ACC112 (cell line): ENCODE data around the gene ATP13A2.

ENCODE experiments used
- H2AFZ ChIP-seq: fragments of 200-600 bp; sonication (generic); one replicate; pipeline ENCODE4 v1.6.0; 2017; ENCODE audit warnings: antibody characterized with exemption, low read length; ENCODE audit not compliant: unreplicated experiment
- H3K27ac ChIP-seq: fragments of 200-600 bp; sonication (generic); 2 replicates; pipeline ENCODE4 v1.5.1; 2014; ENCODE audit warnings: low read depth, mild to moderate bottlenecking, antibody characterized with exemption, low read length, moderate library complexity
- H3K27me3 ChIP-seq: fragments of 200-600 bp; sonication (generic); 2 replicates; pipeline ENCODE4 v1.6.1; 2014; ENCODE audit warnings: mild to moderate bottlenecking, antibody characterized with exemption, low read length, moderate library complexity, mixed read lengths; ENCODE audit not compliant: insufficient read depth
- H3K36me3 ChIP-seq: fragments of 200-600 bp; sonication (generic); 2 replicates; pipeline ENCODE4 v1.6.1; 2016; ENCODE audit warnings: mild to moderate bottlenecking, antibody characterized with exemption, low read length, moderate library complexity, mixed read lengths; ENCODE audit not compliant: insufficient read depth
- H3K4me1 ChIP-seq: fragments of 200-600 bp; sonication (generic); one replicate; pipeline ENCODE4 v1.6.1; 2016; ENCODE audit warnings: low read length, mixed read lengths; ENCODE audit not compliant: insufficient read depth, unreplicated experiment, control insufficient read depth
- H3K4me3 ChIP-seq: fragments of 200-600 bp; sonication (generic); 2 replicates; pipeline ENCODE4 v1.5.1; 2014; ENCODE audit warnings: mild to moderate bottlenecking, low read depth, low read length
- H3K79me2 ChIP-seq: fragments of 200-600 bp; sonication (generic); one replicate; pipeline ENCODE4 v1.6.0; 2016; ENCODE audit warnings: low read length; ENCODE audit not compliant: control insufficient read depth, unreplicated experiment, insufficient read depth

ATP13A2 gene

DNA sequence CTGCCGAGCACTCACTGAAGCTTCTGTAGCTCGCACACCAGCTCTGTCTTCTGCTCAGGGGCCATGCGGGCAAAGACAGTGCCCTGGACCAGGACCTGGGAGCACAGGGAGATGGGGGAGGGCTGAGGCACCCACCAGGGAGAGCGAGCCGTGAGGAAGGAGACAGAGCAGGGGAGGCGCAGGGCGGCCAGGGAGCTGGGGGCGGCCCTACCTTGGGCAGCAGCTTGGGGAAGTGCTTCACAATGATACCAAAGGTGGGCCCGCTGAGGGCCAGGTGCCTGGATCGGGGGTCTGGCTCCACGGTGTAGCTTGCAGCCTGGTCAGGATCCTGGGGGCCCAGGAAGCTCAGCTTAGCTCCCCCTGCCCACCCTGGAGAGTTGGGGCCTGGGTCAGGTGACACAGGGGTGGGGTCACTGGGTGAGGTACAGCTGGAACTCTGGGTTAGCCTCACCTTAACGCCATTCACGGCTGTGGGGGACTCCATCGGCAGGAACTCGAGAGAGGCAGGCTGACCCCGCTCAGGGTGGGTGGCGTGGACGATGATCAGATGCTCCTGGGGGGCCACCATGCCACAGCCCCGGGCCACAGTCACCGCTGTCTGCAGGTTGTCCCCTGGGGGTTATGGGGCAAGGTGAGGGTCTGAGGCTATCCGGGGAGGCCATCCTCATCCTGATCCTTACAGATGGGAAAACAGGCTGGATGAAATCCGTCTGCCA is 21.9 kb downstream of the ATP13A2 start:
- Histone ChIP-seq H3K4me3 (no peak overlapping the region), H2AFZ (no peak overlapping the region), H3K79me2 (no peaks in the 10 kb centered on the region), H3K36me3 (no peaks in the 10 kb centered on the region), H3K27me3 (no peaks in the 10 kb centered on the region), H3K4me1 (peaks cover 2% of the 10 kb centered on the region), H3K27ac (no peak overlapping the region)

DNA sequence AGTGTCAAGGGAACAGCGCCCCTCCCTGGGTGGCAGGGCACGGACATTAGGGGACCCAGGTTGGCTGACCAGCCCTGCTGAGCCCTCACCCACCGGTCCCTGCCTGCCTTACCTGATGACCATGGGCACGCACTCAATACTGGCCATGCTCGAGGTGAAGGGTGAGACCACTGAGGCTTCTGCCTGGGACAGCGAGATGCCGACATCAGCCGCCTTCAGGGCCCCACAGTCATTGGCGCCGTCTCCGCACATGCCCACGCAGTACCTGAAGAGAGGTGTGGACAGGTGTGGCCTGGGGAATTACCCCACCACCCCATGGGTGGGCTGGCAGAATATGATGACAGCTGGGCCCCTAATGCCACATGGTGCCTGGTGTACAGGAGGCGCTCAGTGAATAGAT is 23.5 kb downstream of the ATP13A2 start:
- H3K27me3 ChIP-seq, result no peaks in the 10 kb centered on the region
- H2AFZ ChIP-seq, result no peak overlapping the region
- H3K4me1 ChIP-seq, result peaks cover 10% of the 10 kb centered on the region
- H3K36me3 ChIP-seq, result no peaks in the 10 kb centered on the region
- H3K79me2 ChIP-seq, result no peaks in the 10 kb centered on the region
- H3K4me3 ChIP-seq, result no peak overlapping the region
- H3K27ac ChIP-seq, result no peak overlapping the region

DNA sequence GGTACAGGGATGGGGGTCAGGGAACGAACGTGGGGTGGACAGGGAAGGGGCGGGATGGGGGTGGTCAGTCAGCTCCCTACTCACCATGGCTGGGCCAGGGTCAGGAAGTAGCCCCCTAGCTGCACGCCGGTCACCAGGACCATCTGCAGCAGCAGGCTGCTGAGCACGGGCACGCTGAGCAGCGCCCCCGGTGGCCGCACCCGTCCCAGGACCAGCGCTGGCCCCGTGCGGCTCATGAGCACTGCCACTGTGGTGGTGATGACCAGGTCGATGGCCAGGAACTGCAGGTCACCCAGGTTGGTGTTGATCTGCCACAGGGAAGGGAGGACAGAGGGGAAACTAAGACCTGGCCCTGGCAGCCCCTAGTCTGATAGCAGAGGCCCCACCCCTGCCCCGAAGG is 24.8 kb downstream of the ATP13A2 start:
- Histone ChIP-seq H3K79me2 (no peaks in the 10 kb centered on the region), H3K4me1 (peaks cover 10% of the 10 kb centered on the region), H2AFZ (no peak overlapping the region), H3K27ac (no peak overlapping the region), H3K27me3 (no peaks in the 10 kb centered on the region), H3K4me3 (no peak overlapping the region), H3K36me3 (no peaks in the 10 kb centered on the region)

DNA sequence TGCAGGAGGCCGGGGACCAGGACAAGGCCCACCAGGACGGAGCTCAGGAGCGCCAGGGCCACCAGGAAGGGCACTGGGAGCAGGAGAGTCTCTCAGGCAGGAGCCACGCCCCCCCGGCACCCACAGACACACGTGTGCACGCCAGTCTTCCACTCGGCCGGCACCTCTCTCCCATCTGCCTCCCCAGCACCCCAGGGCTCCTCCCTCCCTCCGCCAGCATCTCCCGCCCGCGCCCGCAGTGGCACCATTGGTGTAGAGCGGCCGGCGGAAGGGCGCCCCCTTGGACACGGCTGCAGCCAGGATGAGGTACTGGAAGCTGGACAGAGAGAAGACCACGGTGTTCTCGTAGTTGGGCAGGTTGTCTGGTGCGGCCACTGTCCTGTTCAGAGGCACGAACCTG is 25.2 kb downstream of the ATP13A2 start:
- no peak overlapping the region for H3K4me3 ChIP-seq
- no peaks in the 10 kb centered on the region for H3K79me2 ChIP-seq
- H3K27me3 ChIP-seq, result no peaks in the 10 kb centered on the region
- H2AFZ ChIP-seq, result no peak overlapping the region
- H3K27ac ChIP-seq, result no peak overlapping the region
- peaks cover 14% of the 10 kb centered on the region for H3K4me1 ChIP-seq
- H3K36me3 ChIP-seq, result no peaks in the 10 kb centered on the region

DNA sequence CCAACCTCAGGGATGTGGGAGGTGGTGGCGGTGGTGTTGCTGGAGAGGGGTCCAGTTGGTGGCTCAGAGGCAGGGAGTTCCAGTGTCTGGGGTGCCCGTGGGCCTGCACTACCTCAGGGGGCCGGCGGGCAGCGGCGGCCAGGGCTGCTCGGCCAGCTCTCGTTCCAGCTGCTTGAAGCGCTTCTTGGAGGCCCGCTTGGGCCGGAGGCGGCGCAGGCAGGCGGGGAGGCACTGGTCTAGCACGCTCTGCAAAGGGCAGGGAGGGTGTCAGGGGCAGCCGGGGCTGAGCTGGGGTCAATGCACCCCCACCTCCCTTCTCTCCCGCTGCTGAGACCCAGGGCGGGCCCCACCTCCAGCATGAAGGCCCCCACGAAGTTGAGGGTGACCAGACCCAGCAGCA is 25.6 kb downstream of the ATP13A2 start:
- no peaks in the 10 kb centered on the region for H3K27me3 ChIP-seq
- no peaks in the 10 kb centered on the region for H3K36me3 ChIP-seq
- peaks cover 18% of the 10 kb centered on the region for H3K4me1 ChIP-seq
- no peak overlapping the region for H3K27ac ChIP-seq
- no peak overlapping the region for H3K4me3 ChIP-seq
- H2AFZ ChIP-seq, result no peak overlapping the region
- no peaks in the 10 kb centered on the region for H3K79me2 ChIP-seq

DNA sequence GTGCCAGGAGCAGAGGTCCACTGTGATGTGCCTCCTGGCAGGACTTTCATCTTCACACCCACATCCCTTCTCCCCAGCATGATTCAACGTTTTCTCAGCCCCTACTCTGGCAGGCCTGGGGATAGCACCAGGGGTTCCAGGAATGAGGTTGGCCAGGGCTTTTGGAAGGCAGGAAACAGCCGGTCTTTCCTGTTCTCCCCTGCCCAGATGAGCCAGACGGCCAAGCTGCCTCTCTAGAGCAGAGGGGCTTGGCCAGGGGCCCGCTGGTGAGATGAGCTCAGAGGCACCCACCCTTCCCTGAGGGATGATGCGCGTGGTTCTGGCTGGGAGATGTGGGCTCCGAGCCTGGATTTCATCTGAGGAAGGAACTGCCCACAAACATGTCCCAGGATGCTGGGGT is 27.0 kb downstream of the ATP13A2 start:
- H2AFZ ChIP-seq, result no peak overlapping the region
- H3K79me2 ChIP-seq, result peaks cover 2% of the 10 kb centered on the region
- peak overlapping the region; percentile 43 for H3K27ac ChIP-seq

DNA sequence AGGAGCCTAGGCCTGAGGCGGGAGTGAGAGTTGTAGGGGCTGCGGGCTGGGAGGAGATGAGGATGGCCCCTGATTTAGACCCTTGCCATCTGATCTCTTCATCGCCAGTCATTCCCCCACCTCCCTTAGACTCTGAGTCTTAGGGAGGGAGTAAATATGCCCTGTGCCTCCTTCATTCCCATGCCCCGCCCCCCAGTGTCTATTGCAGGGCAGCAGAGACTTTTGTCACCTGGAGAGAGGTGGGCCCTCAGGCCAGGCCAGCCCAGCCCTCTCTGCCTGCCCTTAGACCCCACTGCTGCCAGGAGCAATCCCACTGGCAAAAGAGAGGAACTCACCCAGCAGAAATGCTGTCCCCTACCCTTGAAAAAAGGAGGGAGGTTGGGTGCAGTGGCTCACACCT is 28.1 kb downstream of the ATP13A2 start:
- Histone ChIP-seq H2AFZ (no peak overlapping the region), H3K27ac (no peak overlapping the region), H3K27me3 (no peaks in the 10 kb centered on the region), H3K79me2 (peaks cover 8% of the 10 kb centered on the region), H3K4me1 (peaks cover 24% of the 10 kb centered on the region), H3K36me3 (no peaks in the 10 kb centered on the region), H3K4me3 (no peak overlapping the region)

More for the DNA sequence above, 27.0 kb downstream of the ATP13A2 start:
- Histone ChIP-seq H3K36me3 (no peaks in the 10 kb centered on the region), H3K4me3 (no peak overlapping the region), H3K4me1 (peaks cover 21% of the 10 kb centered on the region), H3K27me3 (no peaks in the 10 kb centered on the region)

DNA sequence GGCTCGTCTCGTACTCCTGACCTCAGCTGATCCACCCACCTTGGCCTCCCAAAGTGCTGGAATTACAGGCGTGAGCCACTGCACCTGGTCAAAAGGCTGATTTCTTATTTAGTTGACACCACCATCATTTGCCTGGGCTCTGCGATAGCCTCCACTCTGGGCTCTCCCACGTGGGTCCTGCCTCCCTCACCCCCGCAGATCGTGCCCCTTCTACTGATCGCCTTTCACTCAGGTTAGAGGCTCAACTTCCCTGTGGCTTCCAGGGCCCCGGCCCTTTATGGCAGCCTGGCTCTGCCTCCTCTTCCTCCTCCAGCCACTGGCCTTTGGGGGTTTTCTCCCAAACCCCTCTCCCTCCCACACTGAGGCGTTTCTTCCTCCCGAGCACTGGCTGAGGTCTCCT is 28.8 kb downstream of the ATP13A2 start:
- H3K36me3 ChIP-seq, result no peaks in the 10 kb centered on the region
- H3K27ac ChIP-seq, result no peak overlapping the region
- H3K4me1 ChIP-seq, result peaks cover 24% of the 10 kb centered on the region
- H2AFZ ChIP-seq, result no peak overlapping the region
- no peak overlapping the region for H3K4me3 ChIP-seq
- no peaks in the 10 kb centered on the region for H3K27me3 ChIP-seq
- peaks cover 8% of the 10 kb centered on the region for H3K79me2 ChIP-seq

DNA sequence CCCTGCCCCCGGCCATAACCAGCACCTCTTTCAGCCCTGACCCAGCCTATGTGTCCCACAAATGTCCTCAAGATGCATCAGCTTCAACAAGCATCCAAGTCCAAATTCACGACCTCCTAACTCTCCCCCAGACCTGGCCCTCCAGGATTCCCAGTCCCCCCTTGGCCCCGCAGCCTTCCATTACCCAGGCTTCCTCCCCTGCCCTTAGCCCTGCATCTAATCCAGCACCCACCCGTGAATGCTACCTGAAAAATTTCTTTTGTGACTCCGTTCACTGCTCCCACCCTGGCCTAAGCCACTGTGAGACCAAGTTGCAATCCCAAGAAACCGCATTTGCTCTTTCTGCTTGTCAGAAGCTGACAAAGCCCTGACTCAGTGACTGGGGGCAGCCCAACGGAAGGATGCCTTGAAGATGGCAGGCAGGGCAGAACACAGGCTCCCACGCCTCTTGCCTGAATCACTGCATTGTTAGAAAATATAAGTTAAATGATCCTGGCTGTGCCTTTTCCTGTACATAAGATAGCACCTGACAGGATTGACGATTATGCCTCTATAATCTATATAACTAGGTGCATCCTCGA is 30.4 kb downstream of the ATP13A2 start:
- peak overlapping the region; percentile 78; the same call in 1 of the 2 replicates for H3K4me3 ChIP-seq
- peaks cover 8% of the 10 kb centered on the region for H3K79me2 ChIP-seq
- H3K27ac ChIP-seq, result peak overlapping the region; percentile 88
- no peak overlapping the region for H2AFZ ChIP-seq
- H3K4me1 ChIP-seq, result peaks cover 24% of the 10 kb centered on the region
- no peaks in the 10 kb centered on the region for H3K36me3 ChIP-seq
- no peaks in the 10 kb centered on the region for H3K27me3 ChIP-seq

DNA sequence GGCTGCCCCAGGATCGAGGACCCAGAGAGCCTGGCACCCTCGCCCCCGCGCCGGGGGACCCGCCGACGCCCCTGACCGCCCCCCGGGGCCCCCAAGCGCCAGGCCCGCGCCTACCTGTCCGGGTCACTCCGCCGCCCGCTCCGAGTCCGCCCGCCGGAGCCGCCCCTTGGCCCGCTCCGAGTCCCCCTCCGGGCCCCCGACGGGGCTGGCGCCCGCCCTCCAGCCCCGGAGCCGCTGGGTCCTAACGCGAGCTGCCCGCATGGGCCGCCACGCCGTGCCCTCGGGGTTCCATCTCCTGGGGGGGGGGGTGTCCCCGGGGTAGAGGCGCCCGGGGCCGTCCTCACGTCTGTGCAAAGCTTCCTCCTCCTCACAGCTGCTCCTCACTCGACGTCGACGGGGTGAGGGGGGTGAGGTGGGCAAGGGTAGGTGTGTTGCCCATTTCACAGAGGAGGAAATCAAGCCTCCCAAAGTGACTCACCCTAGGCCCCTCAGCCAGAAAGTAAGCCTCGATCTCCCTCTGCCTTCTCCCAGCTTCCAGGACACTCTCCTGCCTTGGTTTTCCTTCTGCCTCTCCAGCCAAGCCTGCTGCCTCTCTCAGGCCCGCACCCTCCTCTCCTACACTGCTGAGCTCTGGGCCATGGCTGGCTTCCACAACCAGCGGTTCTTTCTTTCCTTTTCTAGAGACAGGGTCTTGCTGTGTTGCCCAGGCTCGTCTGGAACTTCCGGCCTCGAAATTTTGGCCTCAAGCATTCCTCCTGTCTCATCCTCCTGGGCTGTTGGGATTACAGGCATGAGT is 31.1 kb downstream of the ATP13A2 start, which contains the start of gene MFAP2:
MFAP2 (minus strand) TSS at position 148 of the 796 bp plus-strand sequence. CDS start 2,347 bp downstream, outside the sequence.
- Histone ChIP-seq H3K36me3 (no peaks in the 10 kb centered on the region), H2AFZ (peak within 1 kb of the TSS; percentile 11), H3K79me2 (peaks cover 8% of the 10 kb centered on the region), H3K27ac (peak within 1 kb of the TSS; percentile 88), H3K4me1 (peaks cover 24% of the 10 kb centered on the region), H3K4me3 (peak within 1 kb of the TSS; percentile 78), H3K27me3 (no peaks in the 10 kb centered on the region)
